22Rv1 (cell line): ENCODE results near the gene GNMT.
A peak's percentile ranks its signal among the peaks of the same experiment; 100 is the strongest.

Experiments
- H3K27ac ChIP-seq: fragments of 450-650 bp; 2 replicates; pipeline ENCODE4 v1.5.1; 2017
- CTCF ChIP-seq: fragments of 450-650 bp; IDR thresholded peaks from 2 replicates; pipeline ENCODE4 v1.5.1; 2017; ENCODE audit warnings: mild to moderate bottlenecking
- ZFX ChIP-seq: fragments of 450-650 bp; IDR thresholded peaks from 2 replicates; pipeline ENCODE4 v1.6.1; 2017; ENCODE audit warnings: antibody characterized with exemption, borderline replicate concordance

GNMT gene

DNA sequence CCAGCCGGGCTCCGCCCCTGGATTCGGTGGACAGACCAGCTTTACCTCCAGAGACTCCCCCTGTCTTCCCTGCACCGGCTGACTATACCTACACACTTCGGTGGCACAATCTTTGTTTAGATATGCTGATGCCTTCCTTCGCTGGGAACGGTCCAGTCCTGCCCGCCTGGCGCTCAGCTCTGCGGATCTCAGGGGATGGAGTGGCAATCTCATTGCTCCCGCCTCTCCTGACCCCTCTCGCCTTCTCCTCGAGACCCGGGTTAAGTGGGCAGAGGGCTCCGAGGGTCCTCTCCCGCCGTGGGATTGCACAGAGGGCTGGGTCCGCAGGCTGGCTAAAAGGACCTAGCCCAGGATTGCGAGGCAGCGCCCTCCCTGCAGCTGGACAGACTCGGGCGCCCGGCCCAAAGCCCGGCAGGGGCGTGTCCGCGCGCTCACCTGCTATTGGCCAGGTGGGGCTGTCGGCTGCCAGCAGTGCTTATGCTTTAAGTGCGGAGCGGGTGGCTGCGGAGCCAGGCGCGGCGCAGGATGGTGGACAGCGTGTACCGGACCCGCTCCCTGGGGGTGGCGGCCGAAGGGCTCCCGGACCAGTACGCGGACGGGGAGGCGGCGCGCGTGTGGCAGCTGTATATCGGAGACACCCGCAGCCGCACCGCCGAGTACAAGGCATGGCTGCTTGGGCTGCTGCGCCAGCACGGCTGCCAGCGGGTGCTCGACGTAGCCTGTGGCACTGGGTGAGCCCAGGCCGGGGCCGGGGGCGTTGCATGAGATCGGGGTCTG is at the start of gene GNMT:
Gene GNMT (plus strand): TSS at position 512 of the 777 bp plus-strand sequence. CDS start 14 bp downstream, at position 526.
- H3K27ac ChIP-seq, result peak within 1 kb of the TSS; percentile 84
- TF ChIP-seq ZFX (no peak), CTCF (peak; percentile 29)

GRCh38 chr6:42911171-42912021 is 49.2 kb upstream of the GNMT start:
- TF ChIP-seq ZFX (no peak), CTCF (0 out of 2 replicates have a peak, but pooled peaks have one; percentile 11)
- H3K27ac ChIP-seq, result no peak overlapping the region

DNA sequence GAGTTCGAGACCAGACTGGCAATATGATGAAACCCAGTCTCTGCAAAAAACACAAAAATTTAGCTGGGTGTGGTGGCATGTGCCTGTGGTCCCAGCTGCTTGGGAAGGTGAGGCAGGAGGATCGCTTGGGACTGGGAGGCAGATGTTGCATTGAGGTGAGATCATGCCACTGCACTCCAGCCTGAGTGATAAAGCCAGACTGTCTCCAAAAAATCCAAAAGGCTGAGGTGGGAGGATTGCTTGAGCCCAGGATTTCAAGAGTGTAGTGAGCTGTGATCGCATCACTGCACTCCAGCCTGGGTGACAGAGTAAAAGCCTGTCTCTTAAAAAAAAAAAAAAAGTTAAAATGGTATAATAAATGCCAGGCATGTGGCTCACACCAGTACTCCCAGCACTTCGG is 46.0 kb upstream of the GNMT start:
- H3K27ac ChIP-seq, result no peak overlapping the region
- TF ChIP-seq ZFX (no peak), CTCF (no peak)

DNA sequence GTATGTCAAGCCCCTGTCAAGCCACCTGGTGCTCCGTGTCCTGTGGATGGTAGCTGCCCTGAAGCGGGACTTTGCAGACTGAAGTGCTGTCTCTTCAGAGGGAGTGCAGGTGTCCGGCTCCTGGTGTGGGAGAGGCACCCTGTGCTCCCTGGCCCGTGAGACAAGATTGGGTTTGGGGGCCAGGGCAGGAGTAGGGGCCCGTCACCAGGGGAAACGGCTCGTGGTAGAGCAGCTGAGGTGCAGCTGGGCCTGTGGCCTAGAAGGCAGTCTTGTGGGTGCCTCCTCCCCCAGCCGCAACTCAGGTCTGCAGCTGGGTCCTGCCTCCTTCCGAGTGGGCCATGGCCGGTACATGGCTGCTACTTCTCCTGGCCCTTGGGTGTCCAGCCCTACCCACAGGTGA is 44.8 kb upstream of the GNMT start, which contains the start of gene PTCRA:
Gene PTCRA (plus strand): TSS at position 322 of the 400 bp plus-strand sequence. CDS start 17 bp downstream, at position 339.
- TF ChIP-seq ZFX, result no peak
- no peak for TF ChIP-seq CTCF
- no peak within 1 kb of the TSS for H3K27ac ChIP-seq

- TF ChIP-seq CTCF, result no peak
- H3K27ac ChIP-seq, result no peak overlapping the region
Observed at GRCh38 chr6:42916288-42916687, 44.3 kb upstream of the GNMT start.

DNA sequence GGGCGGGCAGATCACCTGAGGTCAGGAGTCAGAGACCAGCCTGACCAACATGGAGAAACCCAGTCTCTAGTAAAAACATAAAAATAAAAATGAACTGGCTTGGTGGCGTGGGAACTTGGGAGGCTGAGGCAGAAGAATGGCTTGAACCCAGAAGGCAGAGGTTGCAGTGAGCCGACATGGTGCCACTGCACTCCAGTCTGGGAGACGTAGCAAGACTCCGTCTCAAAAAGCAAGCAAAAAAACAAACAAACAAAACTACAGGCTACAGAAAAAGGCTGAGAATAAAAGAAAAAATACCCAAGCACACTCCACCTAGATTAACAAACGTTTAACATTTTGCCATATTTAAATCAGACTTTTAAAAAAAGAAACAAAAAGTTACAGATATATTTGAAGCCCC is 38.8 kb upstream of the GNMT start:
- TF ChIP-seq ZFX, result no peak
- TF ChIP-seq CTCF, result no peak
- H3K27ac ChIP-seq, result no peak overlapping the region

DNA sequence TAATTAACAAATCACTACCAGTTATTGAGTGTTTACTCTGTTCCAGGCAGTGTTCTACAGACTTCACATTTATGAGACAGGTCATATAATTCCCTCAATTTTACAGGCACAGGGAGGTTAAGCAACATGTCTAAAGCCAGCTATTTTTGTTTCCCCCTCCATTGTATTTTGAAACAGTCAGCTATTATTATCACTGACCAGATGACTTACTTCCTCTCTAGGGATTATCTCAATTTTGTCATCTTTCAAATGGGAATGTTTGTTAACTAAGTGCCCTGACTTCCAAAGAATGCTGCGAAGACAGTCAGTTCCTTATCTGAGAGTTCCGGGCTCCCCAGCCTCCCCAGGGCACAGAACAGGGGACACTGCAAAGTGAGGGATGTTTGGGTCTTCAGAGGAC is 36.9 kb upstream of the GNMT start:
- TF ChIP-seq CTCF (no peak), ZFX (no peak)
- H3K27ac ChIP-seq, result no peak overlapping the region
